ENCODE measurements around the gene GJA9. TPM values are rescaled to one million over a fixed set of nuclear protein-coding genes. Genes with fewer than 3 reads are reported as not detected.

Gene GJA9
- total and polyA plus RNA-seq, 2 of the 8 experiments (the other 6 are each of a cell fraction or from before 2014, with no cell fraction given): not detected

- Histone ChIP-seq H4K8ac (ENCODE audit: extremely low read depth, insufficient read depth, low read length) (no peak overlapping the region), H2BK5ac (ENCODE audit: low read depth, low read length) (no peak overlapping the region), H3K56ac (replicated peaks; ENCODE audit: insufficient read length, low read depth, low read length) (no peak overlapping the region), H4K5ac (ENCODE audit: insufficient read length, low read depth, low read length) (no peak overlapping the region), H3K4me2 (ENCODE audit: insufficient read depth in 1 of 2, low read depth in 2 of 2, low read length in 2 of 2) (no peak overlapping the region), H3K27ac (ENCODE audit: low read depth, low read length) (no peak overlapping the region), H3K23ac (ENCODE audit: insufficient read length) (no peak overlapping the region), H3K23me2 (ENCODE audit: low read depth, low read length) (no peaks in the 10 kb centered on the region; the same call in 1 of the 2 replicates), H3K79me1 (ENCODE audit: low read depth, low read length) (no peaks in the 10 kb centered on the region), H2AK5ac (ENCODE audit: low read depth, low read length) (no peak overlapping the region), H3K36me3 (ENCODE audit: control insufficient read depth in 2 of 4, insufficient read depth in 4 of 4, low read length in 3 of 4) (peaks cover 0 to 14% (median 9%) of the 10 kb centered on the region in 4 experiments; a peak in 4 of 8 replicates), H3K4me3 (ENCODE audit: extremely low read depth in 1 of 4, insufficient read depth in 2 of 4, low read depth in 3 of 4, low read length in 4 of 4) (no peak overlapping the region), H3K9me3 (ENCODE audit: insufficient read depth in 2 of 2, low read depth in 1 of 2, low read length in 1 of 2) (no peaks in the 10 kb centered on the region), H2BK12ac (ENCODE audit: low read depth, low read length) (no peak overlapping the region), H2AFZ (ENCODE audit: low read length) (no peak overlapping the region), H2BK15ac (ENCODE audit: low read length) (no peak overlapping the region), H4K91ac (replicated peaks; ENCODE audit: insufficient read length, low read length) (no peak overlapping the region), H4K20me1 (replicated peaks in 1 of 2; ENCODE audit: control insufficient read depth in 1 of 2, insufficient read depth in 2 of 2, low read length in 2 of 2) (no peaks in the 10 kb centered on the region), H3K79me2 (ENCODE audit: control insufficient read depth in 1 of 2, insufficient read depth in 2 of 2, low read length in 2 of 2) (no peaks in the 10 kb centered on the region), H3K9ac (replicated peaks in 1 of 4; ENCODE audit: extremely low read depth in 1 of 4, low read depth in 3 of 4, low read length in 3 of 4) (no peak overlapping the region), H3K27me3 (replicated peaks in 1 of 4; ENCODE audit: control insufficient read depth in 3 of 4, extremely low read depth in 1 of 4, insufficient read depth in 3 of 4, low read length in 3 of 4) (no peaks in the 10 kb centered on the region), H3K14ac (ENCODE audit: insufficient read length) (no peak overlapping the region), H2BK120ac (replicated peaks; ENCODE audit: low read depth, low read length) (no peak overlapping the region), H2BK20ac (ENCODE audit: low read length) (no peak overlapping the region), H3K4ac (replicated peaks; ENCODE audit: insufficient read length, low read depth, low read length) (no peak overlapping the region), H3K18ac (ENCODE audit: extremely low read depth, low read length) (no peak overlapping the region), H3K4me1 (replicated peaks in 1 of 4; ENCODE audit: control insufficient read depth in 3 of 4, insufficient read depth in 4 of 4, low read length in 3 of 4) (peaks cover 0 to 2% (median 0%) of the 10 kb centered on the region in 4 experiments; a peak in 3 of 7 replicates)
- WGBS, 2 experiments (ENCODE audit: extremely low coverage in 1 of 2, insufficient coverage in 1 of 2, insufficient read length in 1 of 2, insufficient replicate concordance in 2 of 2, low coverage in 1 of 2, low lambda C conversion rate in 2 of 2, missing lambda C conversion rate in 1 of 2): 87% methylated on average over 3 of the region's 3 CpGs; no CpG with 5 or more reads in 1 of the 2 experiments
- DNase-seq (ENCODE audit: low read depth in 1 of 2, low spot score in 2 of 2): no peak
- no peak for FAIRE-seq
- ChIA-PET CTCF (ENCODE audit: partially characterized antibody) (interaction anchor here (0.7 to 7.9 kb wide), 21 partner anchors 9 to 847 kb away, joined by 3 to 71 read pairs (median 4); no protein-coding TSS in a partner anchor), POLR2A (ENCODE audit: partially characterized antibody) (interaction anchor here (0.8 kb wide), 1 partner anchor 226 kb away, joined by 3 read pairs; no protein-coding TSS in a partner anchor)
- TF ChIP-seq KDM5A (IDR thresholded peaks at IDR 0.05; ENCODE audit: low read length) (no peak), EGR1 (IDR thresholded peaks at IDR 0.05; ENCODE audit: borderline replicate concordance, low read depth, low read length) (no peak), USF2 (IDR thresholded peaks at IDR 0.05; ENCODE audit: low read length) (no peak), POLR2A (IDR thresholded peaks at IDR 0.05; ENCODE audit: control extremely low read depth in 1 of 2, low read depth in 2 of 2, low read length in 2 of 2) (no peak), SAP30 (IDR thresholded peaks at IDR 0.05; ENCODE audit: insufficient read depth, insufficient replicate concordance, low read length) (no peak), EP300 (IDR thresholded peaks at IDR 0.05; ENCODE audit: borderline replicate concordance in 1 of 2, low read depth in 2 of 2, low read length in 2 of 2) (no peak), TAF1 (IDR thresholded peaks at IDR 0.05; ENCODE audit: low read depth, low read length) (no peak), SP4 (IDR thresholded peaks at IDR 0.05; ENCODE audit: low read length) (no peak), FOSL1 (IDR thresholded peaks at IDR 0.05; ENCODE audit: insufficient read depth, low read depth, low read length) (no peak), NANOG (IDR thresholded peaks at IDR 0.05; ENCODE audit: insufficient read depth, low read depth, low read length, poor library complexity, severe bottlenecking) (no peak), RXRA (IDR thresholded peaks at IDR 0.05; ENCODE audit: insufficient read depth, low read depth, low read length) (no peak)
- TF ChIP-seq, protein P1, sequence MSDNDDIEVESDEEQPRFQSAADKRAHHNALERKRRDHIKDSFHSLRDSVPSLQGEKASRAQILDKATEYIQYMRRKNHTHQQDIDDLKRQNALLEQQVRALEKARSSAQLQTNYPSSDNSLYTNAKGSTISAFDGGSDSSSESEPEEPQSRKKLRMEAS (IDR thresholded peaks at IDR 0.05): no peak
Measured at GRCh38 chr1:38834221-38834782, 47.1 kb downstream of the GJA9 start.
